ENCODE data around the gene TMEM89. TPM values are rescaled to one million over a fixed set of nuclear protein-coding genes. Genes with fewer than 3 reads are reported as not detected.

Gene TMEM89
- total RNA-seq, 4 donors from 2014 or later: not detected

- Histone ChIP-seq H3K27ac (no peak overlapping the region), H3K4me3 (no peak overlapping the region), H3K27me3 (no peaks in the 10 kb centered on the region), H3K4me1 (peaks cover 0 to 14% (median 10%) of the 10 kb centered on the region in 3 donors), H3K9me3 (no peaks in the 10 kb centered on the region), H3K36me3 (peaks cover 0 to 80% of the 10 kb centered on the region in 2 donors)
- 72 to 90% methylated on average over 2 to 3 of the region's 8 CpGs for WGBS, 2 donors (ENCODE audit: low coverage in 1 of 2)
- no peak for ATAC-seq
- TF ChIP-seq POLR2AphosphoS5 (IDR thresholded peaks at IDR 0.05) (no peak), EP300 (IDR thresholded peaks at IDR 0.05) (no peak), POLR2A (IDR thresholded peaks at IDR 0.05) (no peak)
- TF ChIP-seq, protein P1, sequence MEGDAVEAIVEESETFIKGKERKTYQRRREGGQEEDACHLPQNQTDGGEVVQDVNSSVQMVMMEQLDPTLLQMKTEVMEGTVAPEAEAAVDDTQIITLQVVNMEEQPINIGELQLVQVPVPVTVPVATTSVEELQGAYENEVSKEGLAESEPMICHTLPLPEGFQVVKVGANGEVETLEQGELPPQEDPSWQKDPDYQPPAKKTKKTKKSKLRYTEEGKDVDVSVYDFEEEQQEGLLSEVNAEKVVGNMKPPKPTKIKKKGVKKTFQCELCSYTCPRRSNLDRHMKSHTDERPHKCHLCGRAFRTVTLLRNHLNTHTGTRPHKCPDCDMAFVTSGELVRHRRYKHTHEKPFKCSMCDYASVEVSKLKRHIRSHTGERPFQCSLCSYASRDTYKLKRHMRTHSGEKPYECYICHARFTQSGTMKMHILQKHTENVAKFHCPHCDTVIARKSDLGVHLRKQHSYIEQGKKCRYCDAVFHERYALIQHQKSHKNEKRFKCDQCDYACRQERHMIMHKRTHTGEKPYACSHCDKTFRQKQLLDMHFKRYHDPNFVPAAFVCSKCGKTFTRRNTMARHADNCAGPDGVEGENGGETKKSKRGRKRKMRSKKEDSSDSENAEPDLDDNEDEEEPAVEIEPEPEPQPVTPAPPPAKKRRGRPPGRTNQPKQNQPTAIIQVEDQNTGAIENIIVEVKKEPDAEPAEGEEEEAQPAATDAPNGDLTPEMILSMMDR (IDR thresholded peaks at IDR 0.05): no peak
Measured at GRCh38 chr3:48630407-48630806, 8.8 kb upstream of the TMEM89 start.

GRCh38 chr3:48629894-48630293 lies 8.3 kb upstream of the TMEM89 start:
- Histone ChIP-seq H3K9me3 (no peaks in the 10 kb centered on the region), H3K4me3 (no peak overlapping the region), H3K27me3 (no peaks in the 10 kb centered on the region), H3K27ac (no peak overlapping the region), H3K36me3 (peaks cover 0 to 85% of the 10 kb centered on the region in 2 donors), H3K4me1 (peaks cover 0 to 12% (median 10%) of the 10 kb centered on the region in 3 donors)
- WGBS, 2 donors (ENCODE audit: low coverage in 1 of 2): 90% methylated on average over 3 of the region's 12 CpGs; no CpG with 5 or more reads in 1 of the 2 donors
- no peak for ATAC-seq
- TF ChIP-seq EP300 (IDR thresholded peaks at IDR 0.05) (no peak), POLR2AphosphoS5 (IDR thresholded peaks at IDR 0.05) (no peak), POLR2A (IDR thresholded peaks at IDR 0.05) (no peak)
- TF ChIP-seq, protein P1 (IDR thresholded peaks at IDR 0.05): no peak

DNA sequence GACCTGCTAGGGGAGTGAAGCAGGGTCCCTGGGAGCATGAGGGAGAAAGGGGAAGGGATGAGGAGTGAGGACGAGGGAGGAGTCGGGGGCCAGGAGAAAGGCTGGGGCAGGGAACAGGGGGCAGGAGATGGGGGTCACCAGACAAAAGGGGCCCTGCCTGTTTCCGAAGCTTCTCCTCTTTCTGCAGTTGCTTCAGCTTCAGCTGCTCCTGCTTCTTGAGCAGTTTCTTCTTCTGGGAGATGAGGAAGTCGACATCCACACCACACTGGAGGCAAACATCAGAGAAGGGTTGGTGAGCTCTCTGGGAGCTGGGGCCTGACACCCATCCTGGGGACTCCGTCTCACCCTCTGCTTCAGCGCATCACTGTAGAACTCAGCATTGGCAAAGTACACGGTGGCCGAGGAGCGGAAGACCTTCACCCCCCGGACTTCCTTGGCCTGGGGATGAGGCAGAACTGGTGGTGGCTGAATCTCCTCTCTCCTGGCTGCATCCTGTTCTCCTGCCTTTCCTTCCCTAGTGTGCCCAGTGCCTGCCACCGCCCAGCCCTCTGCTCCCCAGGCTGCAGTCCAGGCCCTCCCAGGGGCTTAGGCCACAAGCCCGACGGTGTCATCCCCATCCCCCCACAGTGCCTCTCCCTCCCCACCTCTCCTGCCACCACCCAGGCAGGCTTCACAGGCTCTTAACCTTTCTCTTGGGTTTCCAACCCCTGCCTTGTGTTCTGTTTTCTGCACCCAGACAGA lies 6.9 kb upstream of the TMEM89 start:
- Histone ChIP-seq H3K36me3 (peaks cover 0 to 87% of the 10 kb centered on the region in 2 donors), H3K27me3 (no peaks in the 10 kb centered on the region), H3K4me3 (no peak overlapping the region), H3K27ac (no peak overlapping the region), H3K9me3 (no peaks in the 10 kb centered on the region), H3K4me1 (no peaks in the 10 kb centered on the region)
- 70% methylated on average over 7 of the region's 13 CpGs; no CpG with 5 or more reads in 1 of the 2 donors for WGBS, 2 donors (ENCODE audit: low coverage in 1 of 2)
- TF ChIP-seq POLR2AphosphoS5 (IDR thresholded peaks at IDR 0.05) (no peak), POLR2A (IDR thresholded peaks at IDR 0.05) (no peak), EP300 (IDR thresholded peaks at IDR 0.05) (no peak)
- TF ChIP-seq, protein P1 (IDR thresholded peaks at IDR 0.05): no peak
- ATAC-seq: no peak

DNA sequence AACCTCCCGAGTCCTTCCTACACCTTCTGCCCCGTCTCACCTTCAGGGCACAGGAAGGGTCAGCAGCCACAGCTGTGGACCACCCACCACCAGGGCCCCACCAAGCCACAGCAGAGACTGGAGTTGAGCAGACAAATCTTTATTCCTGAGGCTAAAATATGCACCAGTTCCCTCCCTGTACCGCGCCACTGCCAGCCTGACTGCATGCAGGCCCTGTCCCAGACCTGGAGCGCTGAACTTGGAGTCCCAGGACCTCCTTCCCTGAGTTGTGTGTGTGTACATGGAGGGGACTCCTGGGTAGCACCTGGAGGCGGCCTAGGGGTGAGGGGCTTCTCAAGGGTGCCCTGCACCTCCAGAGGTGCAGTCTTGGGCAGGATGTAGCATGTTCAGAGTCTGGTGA lies 4.0 kb upstream of the TMEM89 start:
- no peak overlapping the region for H3K4me3 ChIP-seq
- H3K27me3 ChIP-seq: no peaks in the 10 kb centered on the region
- peaks cover 0 to 59% of the 10 kb centered on the region in 2 donors for H3K36me3 ChIP-seq
- no peak overlapping the region for H3K27ac ChIP-seq
- WGBS, 2 donors (ENCODE audit: low coverage in 1 of 2): no CpG with 5 or more reads among the region's 6 CpGs
- peak; percentile 11 for ATAC-seq
- H3K4me1 ChIP-seq: no peaks in the 10 kb centered on the region
- H3K9me3 ChIP-seq: no peaks in the 10 kb centered on the region
- TF ChIP-seq POLR2AphosphoS5 (IDR thresholded peaks at IDR 0.05) (no peak), EP300 (IDR thresholded peaks at IDR 0.05) (no peak), POLR2A (IDR thresholded peaks at IDR 0.05) (no peak)
- TF ChIP-seq, protein P1 (IDR thresholded peaks at IDR 0.05): no peak

- H3K27ac ChIP-seq: no peak overlapping the region
- H3K27me3 ChIP-seq: no peaks in the 10 kb centered on the region
- WGBS, 2 donors (ENCODE audit: low coverage in 1 of 2): 93 to 100% methylated on average over 2 to 10 of the region's 10 CpGs
- no peak for ATAC-seq
- no peaks in the 10 kb centered on the region for H3K9me3 ChIP-seq
- peaks cover 0 to 50% of the 10 kb centered on the region in 2 donors for H3K36me3 ChIP-seq
- no peak overlapping the region for H3K4me3 ChIP-seq
- no peaks in the 10 kb centered on the region for H3K4me1 ChIP-seq
- TF ChIP-seq, protein P1 (IDR thresholded peaks at IDR 0.05): no peak
- TF ChIP-seq EP300 (IDR thresholded peaks at IDR 0.05) (no peak), POLR2AphosphoS5 (IDR thresholded peaks at IDR 0.05) (no peak), POLR2A (IDR thresholded peaks at IDR 0.05) (no peak)
Measured at GRCh38 chr3:48624767-48625166, 3.2 kb upstream of the TMEM89 start.
